ENCODE measurements around the gene MALAT1. TPM values are rescaled to one million over a fixed set of nuclear protein-coding genes. Genes with fewer than 3 reads are reported as not detected.
A peak's percentile ranks its signal among the peaks of the same experiment; 100 is the strongest.

The MALAT1 gene
- total and polyA plus RNA-seq, 2 of the 13 experiments (the other 11 are each of a cell fraction or from before 2014, with no cell fraction given): 143 to 1,237 TPM

GRCh38 chr11:65489035-65489705 lies 9.7 kb upstream of the MALAT1 start:
- 0% methylated on average over 3 of the region's 10 CpGs for WGBS (ENCODE audit: low lambda C conversion rate)
- Histone ChIP-seq H3K27ac (ENCODE audit: extremely low read length, insufficient read depth, low read length) (peak overlapping the region; percentile 88), H4K20me1 (ENCODE audit: insufficient read depth, low read length) (no peaks in the 10 kb centered on the region), H2AFZ (ENCODE audit: low read length) (no peak overlapping the region), H3K9me3 (ENCODE audit: low read length) (no peaks in the 10 kb centered on the region), H3K4me2 (ENCODE audit: low read depth, low read length) (peak overlapping the region; percentile 91), H3K4me3 (replicated peaks in 1 of 3; ENCODE audit: insufficient read depth in 1 of 3, low read depth in 2 of 3, low read length in 3 of 3) (peak overlapping the region; percentile 24 to 72 (median 56)), H3K9ac (ENCODE audit: insufficient read depth, low read depth, low read length) (peak overlapping the region; percentile 89), H3K79me2 (ENCODE audit: insufficient read depth, low read length) (no peaks in the 10 kb centered on the region), H3K27me3 (ENCODE audit: control insufficient read depth in 1 of 2, insufficient read depth in 2 of 2, low read length in 2 of 2) (no peaks in the 10 kb centered on the region), H3K36me3 (replicated peaks in 1 of 2; ENCODE audit: control insufficient read depth in 1 of 2, insufficient read depth in 2 of 2, low read length in 2 of 2) (no peaks in the 10 kb centered on the region), H3K4me1 (ENCODE audit: insufficient read depth, low read length) (peaks cover 97% of the 10 kb centered on the region)
- CTCF ChIA-PET (ENCODE audit: low intra/inter-chr PET ratio, low total read pairs): no interaction called here
- peak; percentile 51 for ATAC-seq
- peak; percentile 81 for FAIRE-seq
- in situ Hi-C loops (cut with HindIII; ENCODE audit: extremely low pct_ligation_motif_present, low pct_unique_long_range_greater_than_20kb): no loop called here
- no TSS peak for BruUV-seq (replicated peaks)
- intact Hi-C loops (cut with micrococcal nuclease; ENCODE audit: unreplicated experiment): no loop called here
- POLR2A ChIA-PET: interaction anchor here (1.0 to 27.3 kb wide), 14 partner anchors 14 to 308 kb away, joined by 3 to 1590 read pairs (median 3); partner anchors contain the start of genes CAPN1, DPF2, MALAT1 and NEAT1
- peak; percentile 84 for DNase-seq (ENCODE audit: low spot score)
- TF ChIP-seq MAF1 (CRISPR knock-in tag; IDR thresholded peaks at IDR 0.05; ENCODE audit: borderline replicate concordance): 0 out of 2 replicates have a peak, but pooled peaks have one; percentile 58
- 0 out of 2 replicates have a peak, but pooled peaks have one; percentile 29 for TF ChIP-seq ZNF574 (CRISPR knock-in tag; IDR thresholded peaks at IDR 0.05)
- TF ChIP-seq MYC (CRISPR knock-in tag; IDR thresholded peaks at IDR 0.05; ENCODE audit: borderline replicate concordance): peak; percentile 39; the same call in 1 of the 2 replicates
- peak; percentile 63; the same call in 1 of the 2 replicates for TF ChIP-seq MED13 (CRISPR knock-in tag; IDR thresholded peaks at IDR 0.05)
- peak; percentile 39; the same call in 1 of the 2 replicates for TF ChIP-seq SAFB2 (CRISPR knock-in tag; IDR thresholded peaks at IDR 0.05; ENCODE audit: borderline replicate concordance, low read depth)
- TF ChIP-seq BHLHE40 (IDR thresholded peaks at IDR 0.05; ENCODE audit: low read length): peak; percentile 71
- TF ChIP-seq KDM1A (CRISPR knock-in tag; IDR thresholded peaks at IDR 0.05): no peak
- no peak for TF ChIP-seq HMGXB4 (CRISPR knock-in tag; IDR thresholded peaks at IDR 0.05; ENCODE audit: borderline replicate concordance in 1 of 2, low read depth in 1 of 2)
- 0 out of 2 replicates have a peak, but pooled peaks have one; percentile 3 for TF ChIP-seq ZNF142 (CRISPR knock-in tag; IDR thresholded peaks at IDR 0.05)
- no peak for TF ChIP-seq TEAD2 (CRISPR knock-in tag; IDR thresholded peaks at IDR 0.05)
- peak; percentile 45; the same call in 1 of the 3 replicates for TF ChIP-seq MXI1 (IDR thresholded peaks at IDR 0.05; ENCODE audit: borderline replicate concordance, low read depth, low read length)
- no peak; the same call in none of the 2 replicates for TF ChIP-seq ZNF331 (CRISPR knock-in tag; IDR thresholded peaks at IDR 0.05)
- peak; percentile 15; the same call in 1 of the 2 replicates for TF ChIP-seq BCL6 (CRISPR knock-in tag; IDR thresholded peaks at IDR 0.05)

Data from HepG2 (cell line).